ENCODE measurements around the gene GJA1. TPM values are rescaled to one million over a fixed set of nuclear protein-coding genes. Genes with fewer than 3 reads are reported as not detected.
"Not testable (repeated sequence)": the region's sequence is repeated elsewhere in the genome, so short reads cannot be mapped to it uniquely, and the experiment has no call there.

Gene GJA1
- polyA plus RNA-seq (2013, experiment 1 of 2): 665 TPM
- polyA plus RNA-seq (2013, experiment 2 of 2): 644 TPM

GRCh38 chr6:121435444-121436069, at the start of gene GJA1:
Gene GJA1, plus strand, starts transcription at chr6:121435646. Its CDS starts 11,202 bp downstream, at chr6:121446848.
- Histone ChIP-seq H3K27me3 (ENCODE audit: insufficient read depth, low read length) (no peaks in the 10 kb centered on the region), H3K9ac (ENCODE audit: low read depth, low read length) (peak within 1 kb of the TSS; percentile 100), H3K36me3 (ENCODE audit: insufficient read depth, low read length) (peaks cover 13% of the 10 kb centered on the region), H3K27ac (ENCODE audit: low read depth, low read length) (peak within 1 kb of the TSS; percentile 99), H3K4me3 (ENCODE audit: low read length) (peak within 1 kb of the TSS; percentile 99), H3K9me3 (ENCODE audit: insufficient read depth, low read depth, low read length) (no peaks in the 10 kb centered on the region), H3K4me1 (ENCODE audit: insufficient read depth, low read length) (peaks cover 53% of the 10 kb centered on the region)
- WGBS: 0% methylated on average over 3 of the region's 5 CpGs

GRCh38 chr6:121386551-121386950, 48.9 kb upstream of the GJA1 start:
- not testable (repeated sequence) for H3K9me3 ChIP-seq (ENCODE audit: insufficient read depth, low read depth, low read length); H3K9ac ChIP-seq (ENCODE audit: low read depth, low read length); H3K4me3 ChIP-seq (ENCODE audit: low read length); H3K27ac ChIP-seq (ENCODE audit: low read depth, low read length); H3K4me1 ChIP-seq (ENCODE audit: insufficient read depth, low read length); H3K36me3 ChIP-seq (ENCODE audit: insufficient read depth, low read length); H3K27me3 ChIP-seq (ENCODE audit: insufficient read depth, low read length)
- WGBS: 93% methylated on average over 3 of the region's 3 CpGs

- Histone ChIP-seq H3K9ac (ENCODE audit: low read depth, low read length) (no peak overlapping the region), H3K36me3 (ENCODE audit: insufficient read depth, low read length) (no peaks in the 10 kb centered on the region), H3K9me3 (ENCODE audit: insufficient read depth, low read depth, low read length) (no peaks in the 10 kb centered on the region), H3K27me3 (ENCODE audit: insufficient read depth, low read length) (no peaks in the 10 kb centered on the region), H3K4me1 (ENCODE audit: insufficient read depth, low read length) (no peaks in the 10 kb centered on the region), H3K27ac (ENCODE audit: low read depth, low read length) (no peak overlapping the region), H3K4me3 (ENCODE audit: low read length) (no peak overlapping the region)
- 96% methylated on average over 3 of the region's 3 CpGs for WGBS
Observed at GRCh38 chr6:121389419-121389818, 46.0 kb upstream of the GJA1 start.

- no peaks in the 10 kb centered on the region for H3K36me3 ChIP-seq (ENCODE audit: insufficient read depth, low read length)
- no peaks in the 10 kb centered on the region for H3K9me3 ChIP-seq (ENCODE audit: insufficient read depth, low read depth, low read length)
- 100% methylated on average over 1 of the region's 1 CpG for WGBS
- no peaks in the 10 kb centered on the region for H3K27me3 ChIP-seq (ENCODE audit: insufficient read depth, low read length)
- no peaks in the 10 kb centered on the region for H3K4me1 ChIP-seq (ENCODE audit: insufficient read depth, low read length)
- H3K4me3 ChIP-seq (ENCODE audit: low read length): no peak overlapping the region
- H3K27ac ChIP-seq (ENCODE audit: low read depth, low read length): no peak overlapping the region
- no peak overlapping the region for H3K9ac ChIP-seq (ENCODE audit: low read depth, low read length)
Observed at GRCh38 chr6:121393731-121394505, 41.5 kb upstream of the GJA1 start.

- Histone ChIP-seq H3K9me3 (ENCODE audit: insufficient read depth, low read depth, low read length) (no peaks in the 10 kb centered on the region), H3K9ac (ENCODE audit: low read depth, low read length) (no peak overlapping the region), H3K27me3 (ENCODE audit: insufficient read depth, low read length) (no peaks in the 10 kb centered on the region), H3K27ac (ENCODE audit: low read depth, low read length) (no peak overlapping the region), H3K4me3 (ENCODE audit: low read length) (no peak overlapping the region), H3K36me3 (ENCODE audit: insufficient read depth, low read length) (no peaks in the 10 kb centered on the region), H3K4me1 (ENCODE audit: insufficient read depth, low read length) (no peaks in the 10 kb centered on the region)
- WGBS: 92% methylated on average over 4 of the region's 4 CpGs
Observed at GRCh38 chr6:121395736-121396135, 39.7 kb upstream of the GJA1 start.

DNA sequence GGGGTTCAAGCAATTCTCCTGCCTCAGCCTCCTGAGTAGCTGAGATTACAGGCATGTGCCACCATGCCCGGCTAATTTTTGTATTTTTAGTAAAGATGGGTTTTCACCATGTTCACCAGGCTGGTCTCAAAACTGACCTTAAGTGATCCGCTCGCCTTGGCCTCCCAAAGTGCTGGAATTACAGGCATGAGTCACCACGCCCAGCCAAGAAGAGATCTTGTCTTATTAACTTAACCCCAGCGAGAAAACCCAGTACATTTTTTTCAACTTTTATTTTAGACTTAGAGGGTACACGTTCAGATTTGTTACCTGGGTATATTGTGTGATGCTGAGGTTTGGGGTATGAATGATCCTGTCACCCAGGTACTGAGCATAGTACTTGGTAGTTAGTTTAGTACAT, 38.3 kb upstream of the GJA1 start:
- not testable (repeated sequence) for H3K4me3 ChIP-seq (ENCODE audit: low read length); H3K9me3 ChIP-seq (ENCODE audit: insufficient read depth, low read depth, low read length); H3K27me3 ChIP-seq (ENCODE audit: insufficient read depth, low read length); H3K27ac ChIP-seq (ENCODE audit: low read depth, low read length); H3K9ac ChIP-seq (ENCODE audit: low read depth, low read length); H3K4me1 ChIP-seq (ENCODE audit: insufficient read depth, low read length); H3K36me3 ChIP-seq (ENCODE audit: insufficient read depth, low read length)
- WGBS: 93% methylated on average over 6 of the region's 6 CpGs

- H3K4me1 ChIP-seq (ENCODE audit: insufficient read depth, low read length): no peaks in the 10 kb centered on the region
- no peak overlapping the region for H3K9ac ChIP-seq (ENCODE audit: low read depth, low read length)
- 91% methylated on average over 1 of the region's 2 CpGs for WGBS
- no peak overlapping the region for H3K4me3 ChIP-seq (ENCODE audit: low read length)
- no peaks in the 10 kb centered on the region for H3K27me3 ChIP-seq (ENCODE audit: insufficient read depth, low read length)
- no peaks in the 10 kb centered on the region for H3K36me3 ChIP-seq (ENCODE audit: insufficient read depth, low read length)
- H3K9me3 ChIP-seq (ENCODE audit: insufficient read depth, low read depth, low read length): no peaks in the 10 kb centered on the region
- no peak overlapping the region for H3K27ac ChIP-seq (ENCODE audit: low read depth, low read length)
Observed at GRCh38 chr6:121398127-121398526, 37.3 kb upstream of the GJA1 start.

GRCh38 chr6:121399966-121400365, 35.5 kb upstream of the GJA1 start:
- Histone ChIP-seq H3K27me3 (ENCODE audit: insufficient read depth, low read length) (no peaks in the 10 kb centered on the region), H3K36me3 (ENCODE audit: insufficient read depth, low read length) (no peaks in the 10 kb centered on the region), H3K9me3 (ENCODE audit: insufficient read depth, low read depth, low read length) (no peaks in the 10 kb centered on the region), H3K4me3 (ENCODE audit: low read length) (no peak overlapping the region), H3K4me1 (ENCODE audit: insufficient read depth, low read length) (no peaks in the 10 kb centered on the region), H3K27ac (ENCODE audit: low read depth, low read length) (no peak overlapping the region), H3K9ac (ENCODE audit: low read depth, low read length) (no peak overlapping the region)
- WGBS: 88% methylated on average over 2 of the region's 2 CpGs

DNA sequence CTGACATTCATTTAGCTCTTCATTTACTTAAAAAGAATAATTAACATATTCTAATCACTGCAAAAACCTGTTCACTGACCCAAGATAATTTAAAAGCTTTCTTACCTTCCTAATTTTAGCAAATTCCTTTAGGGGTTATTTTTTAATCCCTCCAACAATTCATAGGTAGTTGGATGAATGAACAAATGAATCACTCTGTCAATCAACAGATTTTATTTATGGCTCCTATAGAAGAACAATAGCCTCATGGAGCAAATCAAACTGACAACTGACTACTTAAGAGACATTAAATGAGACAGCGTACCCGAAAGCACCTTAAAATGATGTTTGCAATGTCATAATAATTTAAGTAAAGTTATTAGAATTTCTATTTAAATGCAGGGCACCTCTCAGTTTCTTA, 31.5 kb upstream of the GJA1 start:
- Histone ChIP-seq H3K27ac (ENCODE audit: low read depth, low read length) (no peak overlapping the region), H3K4me3 (ENCODE audit: low read length) (no peak overlapping the region), H3K27me3 (ENCODE audit: insufficient read depth, low read length) (no peaks in the 10 kb centered on the region), H3K9me3 (ENCODE audit: insufficient read depth, low read depth, low read length) (no peaks in the 10 kb centered on the region), H3K4me1 (ENCODE audit: insufficient read depth, low read length) (0 out of 2 replicates have a peak, but pooled peaks cover 4% of the 10 kb centered on the region), H3K9ac (ENCODE audit: low read depth, low read length) (no peak overlapping the region), H3K36me3 (ENCODE audit: insufficient read depth, low read length) (no peaks in the 10 kb centered on the region)
- no CpG with 5 or more reads among the region's 2 CpGs for WGBS

GRCh38 chr6:121405306-121405705, 30.1 kb upstream of the GJA1 start:
- 0 out of 2 replicates have a peak, but pooled peaks cover 4% of the 10 kb centered on the region for H3K4me1 ChIP-seq (ENCODE audit: insufficient read depth, low read length)
- no peaks in the 10 kb centered on the region for H3K9me3 ChIP-seq (ENCODE audit: insufficient read depth, low read depth, low read length)
- H3K27ac ChIP-seq (ENCODE audit: low read depth, low read length): no peak overlapping the region
- H3K27me3 ChIP-seq (ENCODE audit: insufficient read depth, low read length): no peaks in the 10 kb centered on the region
- no peak overlapping the region for H3K4me3 ChIP-seq (ENCODE audit: low read length)
- no peaks in the 10 kb centered on the region for H3K36me3 ChIP-seq (ENCODE audit: insufficient read depth, low read length)
- 88% methylated on average over 9 of the region's 9 CpGs for WGBS
- no peak overlapping the region for H3K9ac ChIP-seq (ENCODE audit: low read depth, low read length)

GRCh38 chr6:121408321-121408720, 27.1 kb upstream of the GJA1 start:
- Histone ChIP-seq H3K9me3 (ENCODE audit: insufficient read depth, low read depth, low read length) (no peaks in the 10 kb centered on the region), H3K27me3 (ENCODE audit: insufficient read depth, low read length) (no peaks in the 10 kb centered on the region), H3K4me1 (ENCODE audit: insufficient read depth, low read length) (0 out of 2 replicates have a peak, but pooled peaks cover 4% of the 10 kb centered on the region), H3K36me3 (ENCODE audit: insufficient read depth, low read length) (no peaks in the 10 kb centered on the region), H3K9ac (ENCODE audit: low read depth, low read length) (no peak overlapping the region), H3K4me3 (ENCODE audit: low read length) (no peak overlapping the region), H3K27ac (ENCODE audit: low read depth, low read length) (no peak overlapping the region)
- 95% methylated on average over 19 of the region's 19 CpGs for WGBS
